GM19238 (cell line): ENCODE data around the gene ZMYM2.

Experiments used
- DNase-seq: peaks from one replicate; pipeline ENCODE4 v3.0.0; 2011; ENCODE audit warnings: low spot score; ENCODE audit not compliant: insufficient read length

Gene ZMYM2

DNA sequence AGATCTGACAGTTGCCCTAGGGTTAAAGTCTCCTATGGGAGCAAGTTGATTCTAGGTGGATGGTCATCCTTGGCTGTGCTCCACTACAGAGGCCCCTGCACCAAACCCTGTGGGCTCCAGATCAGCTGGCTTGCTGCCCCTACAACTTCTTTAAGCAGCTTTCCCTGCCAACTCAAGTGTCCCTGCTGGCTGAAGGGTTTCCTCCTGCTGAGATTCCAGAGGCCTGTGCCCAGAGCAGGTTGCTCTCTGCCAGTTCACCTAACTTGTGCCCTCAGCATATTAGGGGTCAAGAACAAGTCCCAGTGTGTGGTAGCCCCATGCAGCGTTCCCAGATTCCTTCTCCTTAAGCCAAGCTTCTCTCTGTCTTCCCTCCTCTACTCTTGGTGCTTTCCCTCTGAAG lies 85.6 kb downstream of the ZMYM2 start:
- DNase-seq, result no peak

DNA sequence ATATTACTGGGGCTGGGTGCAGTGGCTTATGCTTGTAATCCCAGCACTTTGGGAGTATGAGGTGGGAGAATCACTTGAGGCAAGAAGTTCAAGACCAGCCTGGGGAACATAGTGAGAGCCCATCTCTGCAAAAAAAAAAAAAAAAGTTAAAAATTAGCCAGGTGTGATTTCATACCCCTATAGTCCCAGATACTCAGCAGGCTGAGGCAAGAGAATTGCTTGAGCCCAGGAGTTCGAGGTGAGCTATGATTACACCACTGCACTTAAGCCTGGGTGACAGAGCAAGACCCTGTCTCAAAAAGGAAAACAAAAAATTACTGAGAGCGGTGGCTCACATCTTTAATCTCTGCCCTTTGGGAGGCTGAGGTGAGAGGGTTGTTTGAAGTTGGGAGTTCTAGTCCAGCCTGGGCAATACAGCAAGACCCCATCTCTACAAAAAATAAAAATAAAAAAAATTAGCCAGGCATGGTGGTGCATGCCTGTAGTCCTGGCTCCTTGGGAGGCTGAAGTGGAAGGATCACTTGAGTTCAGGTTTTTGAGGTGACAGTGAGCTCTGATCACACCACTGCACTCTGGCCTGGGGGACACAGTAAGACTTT lies 87.5 kb downstream of the ZMYM2 start:
- no peak for DNase-seq

DNA sequence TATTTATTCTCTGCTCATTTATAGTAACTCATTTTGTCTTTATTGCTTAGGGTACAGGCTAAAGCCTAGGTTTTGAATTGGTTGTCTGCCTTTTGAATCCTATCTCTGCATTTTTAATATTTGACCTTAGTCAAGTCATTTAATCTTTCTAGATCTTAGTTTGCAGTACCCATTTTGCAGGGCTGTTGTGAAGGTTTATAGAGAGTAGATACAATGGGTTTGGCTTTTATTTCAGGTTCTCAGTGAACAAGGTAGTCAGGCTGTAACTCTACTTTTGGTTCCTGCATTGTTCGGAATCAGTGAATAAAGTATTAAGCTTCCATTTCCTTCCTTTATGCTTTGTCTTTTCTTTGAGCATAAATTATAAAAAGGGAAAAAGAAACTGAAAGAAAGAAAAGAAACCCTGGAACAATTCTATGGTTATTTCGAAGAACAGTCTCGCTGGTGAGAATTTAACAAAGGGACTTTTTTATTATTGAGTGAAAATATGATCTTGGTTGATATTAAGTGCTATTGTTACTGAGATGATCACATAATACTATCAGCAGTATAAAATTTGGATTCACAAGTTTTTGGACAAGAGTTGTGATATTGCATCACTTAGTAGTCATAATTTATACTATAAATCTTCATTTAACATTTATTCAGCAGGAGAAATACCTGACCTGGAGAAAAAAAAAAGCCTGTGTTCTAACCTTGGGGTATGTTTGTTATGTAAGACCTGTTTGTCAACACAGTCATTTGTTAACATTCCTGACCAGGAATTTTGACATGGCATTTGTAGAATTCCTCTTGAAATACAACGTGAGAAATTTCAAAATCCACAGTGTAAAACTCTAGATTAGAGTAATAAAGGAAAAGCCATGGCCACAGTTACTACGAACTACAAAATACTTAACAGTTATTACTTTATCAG lies 91.3 kb downstream of the ZMYM2 start:
- DNase-seq, result no peak

DNA sequence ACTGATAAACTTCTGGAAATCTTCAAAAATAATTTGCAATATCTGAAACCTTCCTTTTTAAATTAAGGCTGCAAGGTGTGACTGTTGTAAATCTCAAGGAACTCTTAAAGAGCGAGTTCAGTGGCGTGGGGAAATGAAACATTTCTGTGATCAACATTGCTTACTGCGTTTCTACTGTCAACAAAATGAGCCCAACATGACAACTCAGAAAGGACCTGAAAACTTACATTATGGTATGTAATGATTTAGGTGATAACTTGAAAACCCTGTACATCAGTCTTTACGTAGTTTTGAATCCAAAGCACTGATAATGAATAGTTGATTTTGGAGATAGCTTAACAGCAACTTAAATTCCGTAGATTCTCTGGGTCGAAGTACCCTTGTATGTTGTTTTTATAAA lies 92.8 kb downstream of the ZMYM2 start:
- DNase-seq, result no peak

DNA sequence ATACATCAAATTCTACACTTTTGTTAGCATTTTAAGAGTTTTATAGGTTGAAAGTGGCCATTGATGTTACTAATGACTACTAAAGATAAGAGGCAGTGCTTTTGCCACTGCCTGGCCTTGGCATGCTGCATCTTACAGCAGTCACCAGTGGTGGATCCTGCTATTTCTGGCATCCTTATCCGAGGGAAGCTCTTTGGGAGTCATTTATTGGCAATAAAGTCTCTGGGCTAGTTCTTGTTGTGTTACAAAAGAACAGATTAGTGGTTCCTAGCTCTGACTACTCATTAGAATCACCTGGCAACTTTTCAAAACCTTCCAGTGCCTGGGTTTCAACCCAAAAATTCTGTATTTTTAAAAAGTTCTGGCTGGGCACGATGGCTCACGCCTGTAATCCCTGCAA lies 94.5 kb downstream of the ZMYM2 start:
- no peak for DNase-seq

DNA sequence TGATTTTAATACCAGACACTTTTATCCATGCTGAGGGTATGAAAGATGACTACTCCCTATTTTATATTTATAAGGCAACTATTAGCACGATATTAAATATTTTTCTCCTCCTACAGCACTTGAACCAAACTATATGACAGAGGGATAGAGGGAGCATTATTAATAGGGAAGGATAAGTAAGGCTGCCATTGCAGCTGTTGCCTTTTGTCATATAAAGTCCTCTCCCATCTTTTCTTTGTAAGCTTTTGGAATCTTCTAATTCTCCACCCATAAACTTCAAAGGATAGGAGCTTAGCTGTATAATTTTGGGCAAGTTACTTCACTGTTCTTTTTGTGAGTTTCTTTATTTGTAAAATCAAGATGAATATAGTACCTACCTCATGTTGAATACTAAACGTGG lies 95.4 kb downstream of the ZMYM2 start:
- no peak for DNase-seq

DNA sequence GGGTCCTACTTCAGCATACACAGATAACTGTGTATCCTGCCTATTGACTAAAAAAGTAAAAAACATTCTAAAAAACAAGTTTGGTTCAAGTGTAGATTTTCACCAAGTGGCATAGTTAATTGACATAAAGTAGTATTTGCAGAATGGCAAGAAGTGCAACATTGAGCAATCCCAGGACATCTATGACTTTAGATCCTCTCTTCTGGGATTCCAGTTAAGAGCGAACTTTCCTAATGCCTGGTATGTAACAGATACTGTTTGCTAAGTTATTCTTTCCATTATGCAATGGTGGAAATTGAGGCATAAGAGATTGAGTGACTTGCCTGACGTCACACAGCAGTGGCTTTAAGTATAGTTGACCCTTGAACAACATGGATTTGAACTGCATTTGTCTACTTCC lies 96.1 kb downstream of the ZMYM2 start:
- DNase-seq, result no peak

DNA sequence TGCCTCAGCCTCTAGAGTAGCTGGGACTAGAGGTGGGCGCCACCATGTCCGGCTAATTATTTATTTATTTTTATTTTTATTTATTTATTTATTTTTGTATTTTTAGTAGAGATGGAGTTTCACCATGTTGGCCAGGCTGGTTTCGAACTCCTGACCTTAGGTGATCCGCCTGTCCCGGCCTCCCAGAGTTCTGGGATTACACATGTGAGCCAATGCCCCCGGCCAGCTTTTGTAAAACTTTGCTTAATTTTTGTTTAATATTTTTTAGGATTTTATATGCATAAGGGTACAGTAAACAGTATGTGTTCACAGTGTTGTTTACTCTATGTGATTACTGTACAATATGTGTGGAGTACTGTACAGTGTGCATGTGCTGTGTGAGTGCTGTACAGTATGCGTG lies 98.7 kb downstream of the ZMYM2 start:
- DNase-seq, result no peak

DNA sequence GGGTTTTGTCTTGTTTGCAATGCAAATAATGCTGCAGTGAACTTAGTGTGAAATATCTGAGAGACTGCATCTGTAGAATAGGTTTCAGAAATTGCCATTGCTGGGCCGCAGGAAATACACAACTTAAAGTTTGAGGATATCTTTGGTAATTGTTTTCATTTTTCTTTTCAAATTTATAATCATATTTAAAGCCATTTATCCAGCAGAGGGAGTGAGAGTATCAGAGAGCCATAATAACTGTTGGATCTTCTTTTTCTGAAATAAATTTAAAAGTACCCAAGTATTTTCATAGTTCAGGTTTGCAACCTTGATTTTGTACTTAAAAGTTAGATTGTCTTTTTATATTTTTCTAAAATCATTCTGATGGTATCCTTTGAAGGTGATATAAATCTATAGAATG lies 99.4 kb downstream of the ZMYM2 start:
- DNase-seq, result no peak

DNA sequence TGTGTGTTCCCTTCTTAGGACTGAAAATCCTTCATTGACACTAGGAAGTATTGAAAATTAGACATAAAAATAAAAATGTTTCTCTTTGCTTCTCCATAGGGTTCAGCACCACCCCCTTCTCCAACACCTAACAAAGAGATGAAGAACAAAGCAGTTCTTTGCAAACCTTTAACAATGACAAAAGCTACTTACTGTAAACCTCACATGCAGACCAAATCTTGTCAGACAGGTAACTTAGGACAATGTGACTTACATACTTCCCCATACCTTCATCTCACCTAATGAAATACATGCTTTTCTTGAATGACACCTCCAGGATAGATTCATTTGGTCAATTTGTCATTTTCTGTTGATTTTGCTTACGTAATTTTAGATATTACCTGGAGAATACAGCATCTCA lies 99.9 kb downstream of the ZMYM2 start:
- no peak for DNase-seq

DNA sequence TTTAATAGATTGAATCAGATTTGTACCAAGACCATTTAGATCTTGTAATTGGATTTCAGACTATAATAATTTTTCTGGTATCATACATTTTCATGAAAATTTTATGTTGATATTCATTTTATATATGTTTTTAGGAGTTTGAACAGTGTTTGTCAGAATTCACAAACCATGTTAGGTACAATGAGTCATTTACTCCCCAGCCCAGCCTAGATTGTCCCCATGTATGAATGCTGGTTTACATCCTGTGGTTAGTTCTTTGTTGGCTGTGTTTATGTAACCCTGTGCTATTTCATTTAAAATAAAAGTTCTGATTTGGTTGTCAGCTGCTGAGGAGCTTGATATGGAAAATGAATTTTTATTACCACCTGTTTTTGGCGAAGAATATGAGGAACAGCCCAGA lies 105.6 kb downstream of the ZMYM2 start:
- DNase-seq, result no peak

DNA sequence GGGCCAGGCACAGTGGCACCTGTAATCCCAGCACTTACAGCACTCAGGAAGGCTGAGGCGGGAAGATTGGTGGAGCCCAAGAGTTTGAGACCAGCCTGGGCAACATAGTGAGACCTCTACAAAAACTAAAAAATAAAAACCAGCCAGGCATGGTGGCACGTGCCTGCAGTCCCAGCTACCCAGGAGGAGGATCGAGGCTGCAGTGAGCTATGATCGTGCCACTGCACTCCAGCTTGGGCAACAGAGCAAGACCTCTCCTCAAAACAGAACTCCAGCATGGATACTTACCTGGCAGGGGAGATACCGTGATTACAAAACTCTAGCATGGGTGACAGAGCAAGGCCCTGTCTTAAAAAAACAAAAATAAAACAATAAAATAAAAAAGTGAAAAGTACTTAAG lies 107.0 kb downstream of the ZMYM2 start:
- no peak for DNase-seq

DNA sequence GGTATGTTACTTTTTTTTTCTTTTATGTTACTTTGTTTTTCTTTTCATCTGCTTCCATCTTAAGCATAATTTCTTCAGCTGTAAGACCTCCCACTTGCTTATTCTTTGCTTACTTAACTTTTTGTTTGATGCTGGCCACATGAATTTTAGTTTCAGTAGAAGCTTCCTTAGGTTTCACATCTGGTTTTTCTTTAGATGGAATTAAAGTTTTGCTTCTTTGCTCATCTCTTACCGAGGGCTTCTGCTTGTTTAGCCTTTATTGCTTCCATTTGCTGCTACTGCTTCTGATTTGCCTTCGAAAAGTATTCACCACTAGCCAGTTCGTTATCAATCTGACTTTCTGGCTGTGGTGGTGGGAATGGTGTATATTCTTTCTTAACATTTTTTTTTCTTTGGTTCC lies 111.4 kb downstream of the ZMYM2 start:
- DNase-seq, result no peak

DNA sequence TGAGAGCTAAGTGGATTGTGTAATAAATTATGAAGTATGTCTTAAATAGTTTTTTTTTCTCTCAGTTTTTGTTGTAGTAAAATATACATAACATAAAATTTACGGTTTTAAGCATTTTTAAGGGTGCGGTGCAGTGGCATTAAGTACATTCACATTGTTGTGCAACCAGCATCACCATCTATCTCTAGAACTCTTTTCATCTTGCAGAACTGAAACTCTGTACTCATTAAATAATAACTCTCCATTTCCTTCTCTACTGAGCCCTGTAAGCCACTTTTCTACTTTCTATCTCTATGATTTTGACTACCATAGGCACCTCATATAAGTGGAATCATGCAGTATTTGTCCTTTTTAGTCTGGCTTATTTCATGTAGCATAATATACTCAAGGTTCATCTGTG lies 115.2 kb downstream of the ZMYM2 start:
- no peak for DNase-seq

DNA sequence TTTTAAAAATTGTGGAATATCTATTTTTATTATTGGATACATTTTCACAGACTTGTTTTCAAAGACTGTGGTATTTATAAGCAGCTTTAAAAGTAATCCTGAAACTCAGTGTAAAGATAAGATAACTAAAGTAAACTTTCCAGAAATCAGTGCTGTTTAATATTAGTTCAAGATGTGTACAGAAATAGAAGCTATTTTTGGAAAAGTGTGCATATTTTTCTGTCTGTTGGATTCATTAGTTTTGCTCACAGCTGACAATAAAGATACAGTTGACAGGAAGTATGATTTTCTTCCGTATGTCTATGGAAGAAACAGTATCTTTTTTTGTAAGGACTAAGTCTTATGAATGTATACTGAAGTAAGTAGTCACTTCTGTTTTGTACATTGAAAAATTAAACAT lies 116.4 kb downstream of the ZMYM2 start:
- no peak for DNase-seq

DNA sequence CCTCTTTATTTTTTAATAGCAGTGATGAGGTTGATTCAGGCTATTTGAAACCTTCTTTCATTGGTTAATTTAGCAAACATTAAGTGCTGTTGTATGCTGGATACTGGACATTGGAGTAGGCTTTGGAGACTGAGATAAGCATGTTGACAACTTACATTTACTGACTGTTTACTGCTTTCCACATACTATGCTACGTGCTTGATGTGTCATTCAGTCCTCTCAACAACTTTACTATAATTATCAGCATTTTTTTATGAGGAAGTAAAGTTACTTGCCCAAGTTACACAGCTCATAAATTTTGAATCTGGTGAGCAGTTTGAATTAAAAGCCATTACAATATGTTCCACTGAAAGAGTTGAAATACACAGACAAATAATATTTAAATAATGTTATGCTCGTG lies 118.6 kb downstream of the ZMYM2 start:
- DNase-seq, result no peak

DNA sequence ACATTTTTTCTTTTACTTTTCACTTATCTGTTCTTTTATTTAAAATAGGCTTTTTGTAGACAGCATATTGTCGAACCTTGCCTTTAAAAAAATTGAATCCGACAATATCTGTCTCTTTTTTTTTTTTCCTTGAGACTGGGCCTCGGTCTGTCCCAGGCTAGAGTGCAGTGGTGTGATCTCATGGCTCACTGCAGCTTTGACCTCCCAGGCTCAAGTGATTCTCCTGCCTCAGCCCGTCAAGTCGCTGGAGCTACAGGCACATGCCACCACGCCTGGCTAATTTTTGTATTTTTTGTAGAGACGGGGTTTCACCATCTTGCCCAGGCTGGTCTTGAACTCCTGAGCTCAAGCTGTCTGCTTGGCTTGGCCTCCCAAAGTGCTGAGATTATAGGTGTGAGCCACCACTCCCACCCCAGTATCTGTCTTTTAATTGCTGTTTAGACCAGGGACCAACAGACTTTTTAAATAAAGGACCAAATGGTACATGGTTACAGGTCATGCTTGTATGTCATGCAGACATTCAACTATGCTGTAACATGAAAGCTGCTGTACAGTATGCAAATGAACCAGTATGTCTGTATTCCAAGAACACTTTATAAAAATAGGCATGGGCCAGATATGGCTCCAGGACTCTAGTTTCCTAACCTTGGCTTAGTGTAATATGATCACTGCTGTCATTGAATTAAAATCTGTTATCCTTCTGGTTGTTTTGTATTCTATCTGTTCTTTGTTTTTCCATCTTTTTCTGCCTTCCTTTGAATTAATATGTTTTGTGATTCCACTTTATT lies 122.0 kb downstream of the ZMYM2 start:
- no peak for DNase-seq

DNA sequence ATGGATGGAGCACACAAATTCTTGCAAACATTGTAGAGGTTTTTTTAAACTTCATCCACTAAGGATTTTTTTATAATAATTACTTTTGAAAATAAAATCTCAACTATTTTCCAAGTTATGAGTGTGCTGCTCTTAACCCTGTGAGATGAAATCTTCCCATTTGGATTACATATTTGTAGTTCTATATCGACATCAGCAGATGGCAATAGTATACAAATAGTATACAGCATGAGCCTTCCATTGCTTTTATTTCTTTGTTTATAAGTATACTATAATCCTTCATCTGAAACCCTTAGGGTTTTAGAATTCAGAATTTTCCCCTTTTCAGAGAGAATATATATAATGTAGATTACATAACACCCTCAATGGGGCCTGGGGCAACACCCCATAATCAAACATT lies 131.8 kb downstream of the ZMYM2 start:
- DNase-seq, result no peak

DNA sequence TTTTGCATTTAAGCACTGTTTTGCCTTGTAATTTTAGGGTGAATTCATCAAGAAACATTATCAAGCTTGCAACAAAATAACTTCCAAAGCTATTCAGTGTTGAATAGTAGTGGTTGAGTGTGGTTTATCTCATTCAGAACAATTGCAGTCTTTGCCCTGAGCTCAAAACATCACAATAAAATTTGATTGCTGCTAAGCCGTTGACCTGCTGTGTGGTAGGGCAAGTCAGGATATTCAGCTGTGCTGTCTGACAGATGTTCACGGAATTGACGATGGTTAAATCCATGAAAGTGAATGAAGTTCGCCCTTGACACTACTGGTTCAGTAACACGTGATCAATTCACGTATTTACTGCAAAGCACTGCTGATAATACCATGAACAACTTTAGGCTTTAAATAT lies 135.4 kb downstream of the ZMYM2 start:
- no peak for DNase-seq

DNA sequence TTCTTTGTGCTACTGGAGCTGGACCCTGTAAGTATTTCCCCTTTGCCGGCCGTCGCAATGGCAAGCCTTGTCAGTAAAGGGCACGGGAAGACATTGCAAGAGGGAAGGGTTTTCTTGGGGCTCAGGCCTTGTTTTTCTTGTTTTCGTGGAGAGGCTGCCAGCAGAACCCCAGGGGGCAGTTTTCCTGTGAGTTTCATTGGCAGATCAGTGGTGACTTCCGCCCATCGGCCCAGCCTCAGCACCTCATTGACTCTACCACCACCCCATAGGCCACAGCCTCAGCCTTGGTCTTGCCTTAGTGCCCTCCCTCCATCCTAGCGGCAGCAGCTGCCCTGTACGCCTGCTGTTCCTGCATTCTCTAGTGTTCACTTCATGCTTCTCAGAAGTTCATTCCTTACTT lies 140.8 kb downstream of the ZMYM2 start:
- no peak for DNase-seq

DNA sequence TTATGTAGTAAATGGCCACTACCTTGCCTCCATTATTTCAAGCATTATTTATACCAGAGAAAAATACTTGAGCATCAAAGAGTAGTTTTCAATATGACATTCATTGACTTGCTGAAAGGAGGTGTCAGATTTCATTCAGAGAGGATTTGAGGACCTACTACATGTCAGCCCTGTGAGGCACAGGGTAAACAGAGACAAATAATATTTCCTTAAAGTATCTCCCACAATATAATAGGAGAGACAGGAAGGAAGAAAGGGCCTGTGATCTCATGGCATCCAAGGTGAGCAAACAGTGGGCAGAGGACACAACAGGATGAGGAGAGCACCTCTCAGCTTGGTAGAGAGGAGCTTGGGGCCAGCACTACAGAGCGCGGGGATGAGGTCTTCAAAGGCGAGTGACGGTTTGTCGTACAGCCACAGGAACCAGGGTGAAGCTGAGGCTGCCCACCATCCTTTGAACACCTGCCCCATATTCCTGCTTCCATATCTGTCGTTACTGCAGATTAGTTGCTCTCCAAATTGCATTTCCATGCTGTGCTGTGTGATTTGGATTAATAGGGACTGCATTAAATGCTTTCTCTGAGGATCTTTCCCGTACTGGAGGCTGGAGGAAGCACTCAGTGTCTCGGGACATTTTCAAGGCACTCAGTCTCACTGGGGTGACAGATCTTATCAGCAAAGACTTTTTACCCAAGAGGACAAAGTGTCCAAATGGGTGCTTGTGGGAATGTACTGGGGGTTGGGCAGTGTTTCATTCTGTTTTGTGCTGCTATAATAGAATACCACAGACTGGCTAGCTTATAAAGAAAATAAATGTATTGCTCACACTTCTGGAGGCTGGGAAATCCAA lies 143.2 kb downstream of the ZMYM2 start:
- no peak for DNase-seq
